K562 (cell line): ENCODE results near the gene CTDSPL. TPM values are rescaled to one million over a fixed set of nuclear protein-coding genes. Genes with fewer than 3 reads are reported as not detected.

ENCODE experiments used
- ADNP ChIP-seq: fragments of 200-800 bp; sonication (Bioruptor generic); IDR thresholded peaks from 2 replicates; pipeline ENCODE4 v1.6.1; 2016; ENCODE audit warnings: missing genetic modification characterization, missing compliant biosample characterization
- BDP1 ChIP-seq: IDR thresholded peaks from 3 replicates; pipeline ENCODE4 v1.6.1; 2011; ENCODE audit not compliant: insufficient read length, insufficient read depth
- GTF2A2 ChIP-seq: IDR thresholded peaks from 2 replicates; pipeline ENCODE4 v1.6.1; 2016; ENCODE audit warnings: mild to moderate bottlenecking, missing genetic modification characterization, missing compliant biosample characterization
- MAFK ChIP-seq: IDR thresholded peaks from 2 replicates; pipeline ENCODE4 v1.6.1; 2011; ENCODE audit warnings: low read length, improper control_type of control experiment
- NCOA6 ChIP-seq: fragments of 450-650 bp; IDR thresholded peaks from 2 replicates; pipeline ENCODE4 v1.6.1; 2017; ENCODE audit warnings: mild to moderate bottlenecking
- PHF8 ChIP-seq: fragments of 200-600 bp; sonication (generic); IDR thresholded peaks from 2 replicates; pipeline ENCODE4 v1.6.1; 2012; ENCODE audit warnings: mixed run types, mild to moderate bottlenecking, inconsistent platforms, low read length, moderate library complexity, borderline replicate concordance
- SMARCC2 ChIP-seq: fragments of 450-650 bp; IDR thresholded peaks from 2 replicates; pipeline ENCODE4 v1.6.1; 2017; ENCODE audit warnings: antibody characterized with exemption, moderate library complexity, mild to moderate bottlenecking, low read depth
- TAF7 ChIP-seq: fragments of 450-650 bp; IDR thresholded peaks from 2 replicates; pipeline ENCODE4 v1.6.1; 2016; ENCODE audit warnings: missing genetic modification characterization, missing compliant biosample characterization
- ZNF583 ChIP-seq: fragments of 250-450 bp; sonication (Bioruptor Pico); IDR thresholded peaks from 2 replicates; pipeline ENCODE4 v1.4.0; 2020
- polyA plus RNA-seq, 8 experiments: library from polyadenylated mRNA; depleted of rRNA in 4 of 8; stranded (reverse) in 5 of 8; unstranded in 3 of 8; fragments of >200 nt; fragmentation: Nextera tagmentation in 2 of 8; fragmentation: Illumina TruSeq in 1 of 8; extraction: Ambion mirVana in 2 of 8; extraction: Trizol in 1 of 8; gene quantifications; 2 replicates each; pipeline versions ENCODE4 v1.2.1 to v1.2.3, GENCODE V29; 2011 to 2014; ENCODE audit warnings: inconsistent platforms in 1 of 8, missing spikeins in 1 of 8
- total RNA-seq, 7 experiments: library from RNA; depleted of rRNA in 6 of 7; stranded (reverse); fragments of >200 nt in 6 of 7; fragmentation: Illumina TruSeq in 2 of 7; extraction: Trizol in 2 of 7; gene quantifications; 2 replicates each; pipeline versions ENCODE4 v1.2.1 to v1.2.3, GENCODE V29; 2011 to 2021; ENCODE audit warnings: low replicate concordance in 1 of 7
- TF ChIP-seq, protein P1 (sequence below): fragments of 450-650 bp; IDR thresholded peaks from one replicate; pipeline ENCODE4 v1.6.1; 2018; ENCODE audit warnings: mild to moderate bottlenecking, moderate library complexity; ENCODE audit not compliant: partially characterized antibody
- TF ChIP-seq, protein P2 (sequence below), 2 experiments: IDR thresholded peaks; 2 replicates each; pipeline ENCODE4 v1.6.1; 2011; ENCODE audit warnings: borderline replicate concordance in 1 of 2, control low read depth in 1 of 2, low read depth in 1 of 2, low read length in 1 of 2, mild to moderate bottlenecking in 1 of 2, mixed read lengths in 1 of 2, moderate library complexity in 1 of 2; ENCODE audit not compliant: insufficient read depth in 1 of 2, insufficient read length in 1 of 2, poor library complexity in 1 of 2, severe bottlenecking in 1 of 2; ENCODE audit errors: extremely low read depth in 1 of 2
- TF ChIP-seq, protein P3 (sequence below): sonication (generic); formaldehyde crosslinking; IDR thresholded peaks from 2 replicates; pipeline ENCODE4 v1.8.1; 2022; ENCODE audit warnings: missing genetic modification reagents
- TF ChIP-seq, protein P4 (sequence below): fragments of 250-450 bp; sonication (Bioruptor Pico); IDR thresholded peaks from 2 replicates; pipeline ENCODE4 v1.5.0; 2021; ENCODE audit warnings: mild to moderate bottlenecking, moderate library complexity
- TF ChIP-seq, protein P5 (sequence below): fragments of 200-800 bp; sonication (Bioruptor generic); IDR thresholded peaks from 2 replicates; pipeline ENCODE4 v1.6.1; 2016; ENCODE audit warnings: missing genetic modification characterization, missing compliant biosample characterization

CTDSPL gene
- total and polyA plus RNA-seq, 9 of the 15 experiments (the other 6 are each of a cell fraction or from before 2014, with no cell fraction given) = 5.1 to 19.3 (median 11.3) TPM

DNA sequence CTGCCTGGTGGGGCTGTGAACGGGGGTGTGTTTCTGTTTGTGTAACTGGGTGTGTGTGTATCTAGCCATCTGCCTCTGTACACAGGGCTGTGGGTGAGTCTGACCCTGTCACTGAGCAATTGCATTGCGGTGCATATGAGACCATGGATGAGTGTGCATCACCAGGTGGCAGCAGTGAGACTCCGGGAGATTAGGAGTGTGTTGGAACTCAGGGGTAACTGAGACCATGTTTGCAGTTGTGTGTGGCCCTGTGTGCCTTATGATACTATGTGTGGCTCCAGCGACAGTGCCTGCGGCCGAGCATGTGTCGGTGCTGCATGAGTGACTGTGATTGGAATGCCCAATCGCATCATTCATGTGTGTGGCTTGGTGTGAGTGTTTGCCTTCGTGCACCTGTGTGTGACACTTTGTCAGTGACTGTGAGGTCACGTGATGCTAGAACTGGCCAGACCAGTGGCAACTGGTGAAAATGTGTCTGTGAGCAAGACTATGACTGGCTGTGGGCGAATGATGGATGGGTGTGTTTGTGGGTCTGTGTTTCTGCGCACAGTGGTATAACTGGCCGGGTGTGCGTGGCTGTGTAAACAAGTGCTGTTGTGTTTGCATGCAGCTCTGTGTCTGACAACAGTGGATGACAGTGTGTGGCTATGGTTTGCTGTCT is 142.9 kb downstream of the CTDSPL start (continued):
- TF ChIP-seq, protein P1, sequence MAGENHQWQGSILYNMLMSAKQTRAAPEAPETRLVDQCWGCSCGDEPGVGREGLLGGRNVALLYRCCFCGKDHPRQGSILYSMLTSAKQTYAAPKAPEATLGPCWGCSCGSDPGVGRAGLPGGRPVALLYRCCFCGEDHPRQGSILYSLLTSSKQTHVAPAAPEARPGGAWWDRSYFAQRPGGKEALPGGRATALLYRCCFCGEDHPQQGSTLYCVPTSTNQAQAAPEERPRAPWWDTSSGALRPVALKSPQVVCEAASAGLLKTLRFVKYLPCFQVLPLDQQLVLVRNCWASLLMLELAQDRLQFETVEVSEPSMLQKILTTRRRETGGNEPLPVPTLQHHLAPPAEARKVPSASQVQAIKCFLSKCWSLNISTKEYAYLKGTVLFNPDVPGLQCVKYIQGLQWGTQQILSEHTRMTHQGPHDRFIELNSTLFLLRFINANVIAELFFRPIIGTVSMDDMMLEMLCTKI = no peak
- no peak for TF ChIP-seq GTF2A2
- TF ChIP-seq ZNF583 = no peak
- no peak for TF ChIP-seq MAFK
- TF ChIP-seq, protein P2, sequence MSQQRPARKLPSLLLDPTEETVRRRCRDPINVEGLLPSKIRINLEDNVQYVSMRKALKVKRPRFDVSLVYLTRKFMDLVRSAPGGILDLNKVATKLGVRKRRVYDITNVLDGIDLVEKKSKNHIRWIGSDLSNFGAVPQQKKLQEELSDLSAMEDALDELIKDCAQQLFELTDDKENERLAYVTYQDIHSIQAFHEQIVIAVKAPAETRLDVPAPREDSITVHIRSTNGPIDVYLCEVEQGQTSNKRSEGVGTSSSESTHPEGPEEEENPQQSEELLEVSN (IDR thresholded peaks at IDR 0.05; ENCODE audit: borderline replicate concordance in 1 of 2, extremely low read depth in 1 of 2, insufficient read depth in 1 of 2, insufficient read length in 1 of 2, low read depth in 1 of 2, low read length in 1 of 2, poor library complexity in 1 of 2, severe bottlenecking in 1 of 2) = no peak
- no peak for TF ChIP-seq TAF7 (tag)
- TF ChIP-seq NCOA6 = no peak
- TF ChIP-seq ADNP (tag) = no peak
- TF ChIP-seq PHF8 = no peak; the same call in 1 of the 2 replicates
- no peak for TF ChIP-seq SMARCC2
- TF ChIP-seq, protein P3, sequence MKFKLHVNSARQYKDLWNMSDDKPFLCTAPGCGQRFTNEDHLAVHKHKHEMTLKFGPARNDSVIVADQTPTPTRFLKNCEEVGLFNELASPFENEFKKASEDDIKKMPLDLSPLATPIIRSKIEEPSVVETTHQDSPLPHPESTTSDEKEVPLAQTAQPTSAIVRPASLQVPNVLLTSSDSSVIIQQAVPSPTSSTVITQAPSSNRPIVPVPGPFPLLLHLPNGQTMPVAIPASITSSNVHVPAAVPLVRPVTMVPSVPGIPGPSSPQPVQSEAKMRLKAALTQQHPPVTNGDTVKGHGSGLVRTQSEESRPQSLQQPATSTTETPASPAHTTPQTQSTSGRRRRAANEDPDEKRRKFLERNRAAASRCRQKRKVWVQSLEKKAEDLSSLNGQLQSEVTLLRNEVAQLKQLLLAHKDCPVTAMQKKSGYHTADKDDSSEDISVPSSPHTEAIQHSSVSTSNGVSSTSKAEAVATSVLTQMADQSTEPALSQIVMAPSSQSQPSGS (CRISPR knock-in tag) = no peak; the same call in 1 of the 2 replicates
- TF ChIP-seq BDP1 = no peak
- TF ChIP-seq, protein P4, sequence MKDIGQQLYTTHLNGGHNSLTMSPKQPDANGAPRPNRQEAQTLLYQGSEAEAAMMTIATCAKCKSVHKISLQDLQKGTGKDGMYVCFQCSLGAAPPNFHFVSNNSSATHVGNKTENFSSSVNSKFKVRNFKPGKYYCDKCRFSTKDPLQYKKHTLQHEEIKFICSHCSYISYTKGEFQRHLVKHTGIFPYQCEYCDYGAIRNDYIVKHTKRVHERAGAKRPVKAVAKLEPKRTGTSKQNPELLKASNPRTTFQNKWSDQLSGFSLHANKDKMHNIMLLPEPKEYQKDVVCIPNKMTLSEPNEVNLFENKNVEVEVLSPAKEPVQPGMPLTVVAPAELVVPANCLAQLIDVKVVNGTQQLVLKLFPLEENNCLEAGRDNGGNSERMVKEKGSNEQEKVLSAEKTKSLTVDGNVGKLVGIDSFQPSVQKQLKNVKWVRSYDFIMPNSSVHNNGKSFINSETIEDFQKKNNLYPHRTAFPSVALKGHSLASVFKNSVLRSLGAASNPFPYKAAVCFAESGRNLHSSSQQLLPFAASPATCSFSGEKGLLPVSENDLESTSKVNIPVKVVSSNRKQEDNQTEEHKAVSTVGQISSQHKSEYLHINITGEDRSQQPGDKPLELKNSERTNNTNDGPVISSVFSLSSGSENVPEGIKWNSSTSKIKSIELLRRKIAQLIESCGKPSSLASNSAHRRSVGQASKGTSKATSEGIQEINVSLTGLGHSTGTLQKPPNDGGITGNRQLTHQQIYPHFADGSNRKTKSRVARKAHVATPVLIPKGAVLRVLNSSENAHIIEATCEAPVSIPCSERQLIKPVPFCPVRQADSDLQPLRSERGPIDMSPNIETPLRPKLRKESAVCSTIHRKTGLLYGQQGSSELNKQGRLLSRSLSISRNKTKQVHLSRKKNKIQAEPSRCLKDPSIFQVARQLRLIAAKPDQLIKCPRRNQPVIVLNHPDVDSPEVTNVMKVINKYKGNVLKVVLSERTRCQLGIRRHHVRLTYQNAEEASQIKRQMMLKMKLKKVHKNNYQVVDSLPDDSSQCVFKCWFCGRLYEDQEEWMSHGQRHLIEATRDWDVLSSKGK (CRISPR knock-in tag) = no peak
- TF ChIP-seq, protein P5, sequence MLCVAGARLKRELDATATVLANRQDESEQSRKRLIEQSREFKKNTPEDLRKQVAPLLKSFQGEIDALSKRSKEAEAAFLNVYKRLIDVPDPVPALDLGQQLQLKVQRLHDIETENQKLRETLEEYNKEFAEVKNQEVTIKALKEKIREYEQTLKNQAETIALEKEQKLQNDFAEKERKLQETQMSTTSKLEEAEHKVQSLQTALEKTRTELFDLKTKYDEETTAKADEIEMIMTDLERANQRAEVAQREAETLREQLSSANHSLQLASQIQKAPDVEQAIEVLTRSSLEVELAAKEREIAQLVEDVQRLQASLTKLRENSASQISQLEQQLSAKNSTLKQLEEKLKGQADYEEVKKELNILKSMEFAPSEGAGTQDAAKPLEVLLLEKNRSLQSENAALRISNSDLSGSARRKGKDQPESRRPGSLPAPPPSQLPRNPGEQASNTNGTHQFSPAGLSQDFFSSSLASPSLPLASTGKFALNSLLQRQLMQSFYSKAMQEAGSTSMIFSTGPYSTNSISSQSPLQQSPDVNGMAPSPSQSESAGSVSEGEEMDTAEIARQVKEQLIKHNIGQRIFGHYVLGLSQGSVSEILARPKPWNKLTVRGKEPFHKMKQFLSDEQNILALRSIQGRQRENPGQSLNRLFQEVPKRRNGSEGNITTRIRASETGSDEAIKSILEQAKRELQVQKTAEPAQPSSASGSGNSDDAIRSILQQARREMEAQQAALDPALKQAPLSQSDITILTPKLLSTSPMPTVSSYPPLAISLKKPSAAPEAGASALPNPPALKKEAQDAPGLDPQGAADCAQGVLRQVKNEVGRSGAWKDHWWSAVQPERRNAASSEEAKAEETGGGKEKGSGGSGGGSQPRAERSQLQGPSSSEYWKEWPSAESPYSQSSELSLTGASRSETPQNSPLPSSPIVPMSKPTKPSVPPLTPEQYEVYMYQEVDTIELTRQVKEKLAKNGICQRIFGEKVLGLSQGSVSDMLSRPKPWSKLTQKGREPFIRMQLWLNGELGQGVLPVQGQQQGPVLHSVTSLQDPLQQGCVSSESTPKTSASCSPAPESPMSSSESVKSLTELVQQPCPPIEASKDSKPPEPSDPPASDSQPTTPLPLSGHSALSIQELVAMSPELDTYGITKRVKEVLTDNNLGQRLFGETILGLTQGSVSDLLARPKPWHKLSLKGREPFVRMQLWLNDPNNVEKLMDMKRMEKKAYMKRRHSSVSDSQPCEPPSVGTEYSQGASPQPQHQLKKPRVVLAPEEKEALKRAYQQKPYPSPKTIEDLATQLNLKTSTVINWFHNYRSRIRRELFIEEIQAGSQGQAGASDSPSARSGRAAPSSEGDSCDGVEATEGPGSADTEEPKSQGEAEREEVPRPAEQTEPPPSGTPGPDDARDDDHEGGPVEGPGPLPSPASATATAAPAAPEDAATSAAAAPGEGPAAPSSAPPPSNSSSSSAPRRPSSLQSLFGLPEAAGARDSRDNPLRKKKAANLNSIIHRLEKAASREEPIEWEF (CRISPR knock-in tag) = no peak
